ENCODE data around the gene PRTG. TPM values are rescaled to one million over a fixed set of nuclear protein-coding genes. Genes with fewer than 3 reads are reported as not detected.
"Not testable (repeated sequence)": the region's sequence is repeated elsewhere in the genome, so short reads cannot be mapped to it uniquely, and the experiment has no call there.

Gene PRTG
- total RNA-seq, 1 donor from 2014 or later: 1.4 TPM

DNA sequence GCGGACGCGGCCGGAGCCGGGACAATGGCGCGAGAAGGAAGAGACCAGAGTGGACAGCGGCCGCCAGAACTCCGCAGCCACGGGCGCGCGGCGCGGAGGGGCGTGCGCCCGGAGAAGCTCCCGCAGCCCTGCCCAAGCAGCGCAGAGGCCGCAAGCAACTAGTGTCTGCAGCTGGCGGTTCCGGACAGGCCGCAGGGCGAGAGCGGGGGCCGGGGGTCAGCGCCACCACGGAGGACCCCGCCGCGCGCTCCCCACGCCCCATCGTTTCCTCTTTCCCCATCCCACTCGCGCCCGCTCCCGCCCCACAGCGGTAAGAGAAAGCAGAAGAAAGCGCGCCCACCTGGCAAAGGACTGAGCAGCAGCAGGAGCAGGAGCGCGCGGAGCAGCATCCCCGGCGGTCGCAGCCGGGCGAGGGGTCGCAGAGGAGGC lies 440 bp downstream of the PRTG start:
- no peak for DNase-seq (ENCODE audit: low spot score)

DNA sequence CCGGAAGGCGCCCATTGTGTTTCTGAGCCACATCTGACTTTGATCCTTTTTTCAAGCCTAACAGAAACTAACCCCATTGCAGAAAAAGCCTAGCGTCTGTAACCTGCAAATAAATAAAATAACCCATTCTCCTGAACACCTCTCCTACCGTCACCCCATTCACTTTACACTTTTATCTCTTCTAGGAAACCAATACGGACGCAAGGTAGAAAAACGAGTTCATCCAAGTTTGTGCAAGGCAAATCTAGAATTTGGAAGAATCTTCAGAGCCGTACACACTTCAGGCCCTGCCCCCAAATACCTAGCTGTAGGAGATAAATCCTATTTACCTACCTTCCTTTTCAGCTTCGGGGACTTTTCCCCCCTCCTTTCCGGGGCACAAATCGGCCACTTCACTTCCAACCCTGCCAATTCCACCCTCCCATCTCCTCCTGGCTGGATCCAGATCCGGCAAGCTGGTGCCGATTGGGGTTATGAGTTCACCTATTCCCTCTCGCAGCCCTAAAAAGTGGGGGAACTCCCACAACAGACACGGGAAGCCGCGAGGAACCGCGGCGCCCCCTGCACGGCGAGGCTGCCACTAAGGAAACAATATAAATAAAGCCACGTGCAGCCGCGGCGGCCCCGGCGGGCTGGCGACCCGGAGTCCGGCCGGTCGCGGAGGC lies 987 bp downstream of the PRTG start:
- DNase-seq (ENCODE audit: low spot score): no peak

DNA sequence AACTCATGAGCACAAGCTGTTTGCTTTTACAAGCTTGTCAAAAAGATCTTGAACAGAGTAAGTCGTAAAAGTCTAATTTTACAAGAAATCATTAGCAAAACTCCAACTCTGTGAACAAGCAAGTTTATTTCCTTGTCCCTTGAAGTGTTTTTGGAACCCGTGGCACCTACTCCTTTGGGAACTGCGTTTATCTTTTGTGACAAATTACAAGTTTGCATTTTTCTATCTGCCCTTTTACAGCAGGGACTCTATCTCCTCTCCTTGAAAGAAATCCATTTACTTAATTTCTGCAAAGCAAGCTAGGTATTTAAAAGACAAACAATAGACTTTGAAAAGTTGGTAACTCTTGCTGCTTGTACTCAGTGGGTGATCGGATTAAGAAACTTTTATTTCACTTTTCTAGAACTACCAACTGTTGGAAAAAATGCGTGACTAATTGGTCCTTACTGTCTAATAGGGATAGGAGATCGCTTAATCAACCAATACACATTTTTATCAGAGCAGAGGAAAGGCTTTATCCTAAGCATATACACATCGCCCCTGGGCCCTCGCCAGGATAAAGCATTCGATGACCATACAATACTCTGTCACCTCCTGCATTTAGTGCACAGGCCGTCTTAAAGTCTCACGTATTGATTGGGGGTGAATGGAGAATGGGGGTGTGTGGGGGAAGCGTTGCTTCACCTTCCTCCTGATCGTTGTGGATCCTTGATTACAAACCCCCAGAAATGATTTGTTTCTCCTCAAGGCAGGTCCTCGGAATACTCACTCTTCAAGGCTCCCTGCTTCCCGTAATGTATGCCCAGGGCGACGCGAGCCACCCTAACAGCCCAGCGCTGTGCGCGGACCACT lies 1.7 kb downstream of the PRTG start:
- DNase-seq (ENCODE audit: low spot score): no peak

DNA sequence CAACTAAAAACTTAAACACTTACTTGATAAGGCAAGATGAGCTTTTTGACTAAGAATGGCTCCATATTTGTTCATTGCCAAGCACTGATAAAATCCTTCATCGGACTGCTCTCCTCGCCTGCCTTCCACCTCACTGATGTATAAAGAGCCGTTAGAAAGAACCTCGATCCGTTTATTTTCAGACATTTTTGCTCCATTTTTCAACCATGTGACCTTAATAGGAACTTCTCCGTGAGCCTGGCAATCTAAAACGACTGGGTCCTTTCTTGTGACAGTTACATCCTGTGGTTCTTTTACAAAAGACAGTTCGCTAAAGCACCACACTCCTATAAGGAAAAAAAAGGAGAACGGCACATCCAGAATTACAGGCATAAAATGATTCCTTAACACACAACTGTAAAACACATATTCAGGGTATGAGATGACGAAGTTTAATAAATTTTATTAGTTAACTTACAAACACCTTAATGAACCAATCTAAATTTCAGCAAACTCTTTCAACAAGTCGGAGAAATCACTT lies 2.5 kb downstream of the PRTG start:
- DNase-seq (ENCODE audit: low spot score): no peak

DNA sequence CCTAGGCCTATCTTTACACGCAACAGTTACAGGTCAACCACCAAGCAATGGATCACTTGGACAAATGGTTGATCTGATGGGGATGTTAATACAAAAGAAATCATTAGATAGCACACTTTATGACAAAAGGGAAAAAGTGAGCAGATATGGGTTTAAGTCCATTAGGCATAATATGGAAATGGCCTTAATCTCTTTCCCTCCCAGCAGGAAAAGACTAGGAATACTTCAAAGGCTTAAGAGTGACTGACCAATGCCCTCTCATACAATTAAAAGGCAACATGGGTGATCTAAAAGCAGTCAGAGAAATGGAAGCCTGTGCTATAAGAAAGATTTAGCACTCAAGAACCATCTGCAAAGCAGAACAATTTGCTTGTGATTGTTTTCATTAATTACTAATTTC lies 3.3 kb downstream of the PRTG start:
- no peak for DNase-seq (ENCODE audit: low spot score)

DNA sequence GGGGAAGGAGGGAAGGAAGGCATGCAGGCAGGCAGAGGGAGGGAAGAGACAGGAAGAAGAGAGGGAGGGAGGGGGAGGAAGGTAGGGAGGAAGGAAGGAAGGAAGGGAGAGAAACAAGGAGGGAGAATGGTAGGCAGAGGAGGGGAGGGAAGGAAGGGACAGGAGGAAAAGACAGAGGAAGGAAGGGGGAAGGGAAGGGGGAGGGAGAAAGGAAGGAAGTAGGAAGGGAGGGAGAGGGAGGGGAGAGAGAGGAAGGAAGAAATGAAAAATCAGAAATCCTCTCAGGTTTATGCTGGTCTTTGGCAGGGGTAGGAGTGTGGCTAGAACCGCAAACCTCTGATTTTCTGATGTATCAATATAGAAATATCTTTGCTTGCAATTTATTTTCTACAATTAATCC lies 4.2 kb downstream of the PRTG start:
- no peak for DNase-seq (ENCODE audit: low spot score)

DNA sequence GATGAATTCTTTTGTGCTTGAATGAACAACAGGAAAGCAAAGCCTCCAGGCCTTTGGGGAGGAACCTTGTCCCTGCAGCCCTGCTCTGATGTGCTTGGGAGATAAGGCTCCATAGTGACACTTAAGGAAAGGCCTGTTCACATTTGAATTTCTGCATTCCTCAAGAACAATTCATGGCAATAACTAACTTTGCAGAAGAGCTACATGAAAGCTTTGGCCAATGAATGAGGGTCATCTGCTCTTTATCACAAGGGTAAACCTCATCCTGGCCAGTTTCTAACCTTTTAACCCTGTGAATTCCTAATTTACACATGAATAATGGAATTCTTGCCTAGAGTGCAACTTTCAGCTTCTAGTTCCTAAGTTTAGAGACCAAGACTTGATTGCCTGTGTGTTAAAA lies 5.6 kb downstream of the PRTG start:
- no peak for DNase-seq (ENCODE audit: low spot score)

DNA sequence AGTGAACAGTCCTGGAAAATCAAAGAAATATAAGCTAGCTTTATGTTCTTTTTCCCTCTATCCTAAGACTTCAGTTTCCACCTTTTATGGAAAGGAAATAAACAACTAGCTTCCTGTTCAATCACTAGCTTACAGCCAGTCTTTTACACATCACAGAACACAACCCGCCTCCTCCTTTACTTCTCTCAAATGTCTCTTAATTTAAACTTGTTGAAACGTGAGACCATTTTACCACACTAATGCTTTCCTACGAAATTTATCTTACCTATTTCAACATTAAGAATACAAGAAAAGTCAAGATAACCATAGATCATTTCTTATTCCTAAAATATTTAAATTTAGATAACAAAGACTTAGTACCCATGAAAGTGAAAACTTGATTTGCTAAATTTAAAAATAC lies 6.2 kb downstream of the PRTG start:
- DNase-seq (ENCODE audit: low spot score): no peak

DNA sequence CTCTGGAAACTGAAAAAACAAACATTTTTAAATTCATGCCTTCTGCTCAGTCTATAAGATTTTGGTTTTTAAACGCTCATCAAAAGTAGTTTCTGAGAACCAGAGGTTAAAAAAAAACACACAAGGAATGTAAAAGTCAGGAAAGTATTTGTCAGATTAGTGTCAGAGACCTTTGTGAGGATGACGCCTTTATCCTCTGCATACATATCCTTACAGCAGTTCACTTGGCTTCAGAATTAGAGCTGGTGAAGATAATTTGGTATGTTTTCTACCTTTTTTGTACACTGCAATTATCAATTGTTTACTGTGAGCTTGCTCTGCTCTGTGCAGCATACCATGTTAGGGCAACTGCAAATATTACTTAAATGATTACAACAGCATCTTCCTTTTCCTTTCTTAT lies 8.3 kb downstream of the PRTG start:
- DNase-seq (ENCODE audit: low spot score): no peak

DNA sequence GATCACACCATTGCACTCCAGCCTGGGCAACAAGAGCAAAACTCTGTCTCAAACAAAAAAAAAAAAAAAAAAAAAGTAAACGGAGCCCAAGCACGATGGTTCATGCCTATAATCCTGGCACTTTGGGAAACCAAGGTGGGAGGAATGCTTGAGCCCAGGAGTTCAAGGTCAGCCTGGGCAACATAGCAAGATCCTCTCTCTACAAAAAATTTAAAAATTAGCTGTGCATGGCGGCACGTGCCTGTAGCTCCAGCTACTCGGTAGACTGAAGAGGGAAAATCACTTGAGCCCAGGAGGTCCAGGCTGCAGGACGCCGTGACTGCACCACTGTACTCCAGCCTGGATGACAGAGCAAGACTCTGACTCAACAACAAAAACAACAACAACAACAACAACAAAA lies 9.5 kb downstream of the PRTG start:
- DNase-seq (ENCODE audit: low spot score): not testable (repeated sequence)

DNA sequence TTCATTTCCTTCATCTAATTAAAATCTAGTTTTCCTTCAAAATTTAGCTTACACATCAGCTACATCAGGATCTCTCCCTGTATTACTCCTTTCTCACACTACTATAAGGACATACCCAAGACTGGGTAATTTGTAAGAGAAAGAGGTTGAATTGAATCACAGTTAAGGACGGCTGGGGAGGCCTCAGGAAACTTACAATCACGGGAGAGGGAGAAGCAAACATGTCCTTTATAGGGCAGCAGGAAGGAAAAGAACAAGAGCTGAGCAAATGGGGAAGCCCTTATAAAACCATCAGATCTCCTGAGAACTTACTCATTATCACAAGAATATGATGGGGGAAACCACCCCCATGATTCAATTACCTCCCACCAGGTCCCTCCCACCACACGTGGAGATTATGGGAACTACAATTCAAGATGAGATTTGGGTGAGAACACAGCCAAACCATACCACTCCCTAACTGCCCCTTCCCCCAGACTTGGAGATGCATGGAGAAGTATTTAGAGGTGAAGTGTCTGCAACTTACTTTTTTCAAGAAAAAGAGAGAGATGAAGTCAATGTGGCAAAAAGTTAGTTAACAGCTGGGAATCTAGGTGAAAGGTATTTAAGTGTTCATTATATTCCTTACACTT lies 21.3 kb downstream of the PRTG start:
- DNase-seq (ENCODE audit: low spot score): no peak

DNA sequence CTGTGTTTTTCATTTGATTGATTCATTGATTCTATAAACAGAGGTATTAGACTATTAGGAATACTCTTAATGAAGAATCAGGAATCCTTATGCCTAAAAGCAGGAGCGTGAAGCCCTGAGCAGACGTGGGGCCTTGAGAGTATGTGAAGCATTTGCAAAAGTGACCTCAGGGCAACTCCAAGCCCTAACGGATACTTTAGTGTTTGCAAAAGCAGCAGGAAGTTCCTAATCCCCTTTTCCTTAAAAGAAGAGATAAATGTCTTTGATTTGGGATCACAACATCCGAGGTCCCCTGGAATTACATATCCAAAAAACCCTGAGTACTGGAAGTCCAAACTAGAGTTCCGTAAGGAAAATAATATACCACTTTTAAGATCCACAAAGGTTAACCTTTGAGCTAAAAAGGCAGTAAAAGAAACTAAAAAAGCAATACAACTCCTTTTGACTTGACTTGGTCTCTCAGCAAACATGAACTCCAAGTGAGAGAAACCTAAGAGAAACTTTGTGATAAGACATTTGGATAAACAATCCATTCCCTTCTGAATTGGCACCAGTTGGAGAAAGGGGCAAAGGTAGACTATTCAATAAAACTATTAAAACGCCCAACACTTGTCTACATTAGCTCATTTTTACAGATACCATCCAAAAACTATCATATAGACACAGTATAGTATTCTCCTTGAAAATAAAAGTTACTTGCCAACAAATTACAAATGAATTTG lies 27.4 kb downstream of the PRTG start:
- no peak for DNase-seq (ENCODE audit: low spot score)

DNA sequence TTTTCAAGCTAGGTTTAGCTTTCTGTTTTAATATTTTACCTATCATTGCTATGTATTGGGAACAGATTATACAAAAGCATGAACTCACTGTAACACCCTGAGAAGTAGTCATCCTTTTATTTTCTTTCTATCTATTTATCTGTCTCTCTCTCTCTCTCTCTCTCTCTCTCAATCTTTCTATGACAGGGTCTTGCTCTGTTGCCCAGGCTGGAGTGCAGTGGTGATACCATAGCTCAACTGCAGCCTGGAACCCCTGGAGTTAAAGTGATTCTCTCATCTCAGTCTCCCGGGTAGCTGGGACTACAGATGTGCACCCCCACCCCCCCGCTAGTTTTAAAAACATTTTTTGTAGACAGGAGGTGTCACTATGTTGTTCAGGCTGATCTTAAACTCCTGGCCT lies 28.9 kb downstream of the PRTG start:
- no peak for DNase-seq (ENCODE audit: low spot score)

DNA sequence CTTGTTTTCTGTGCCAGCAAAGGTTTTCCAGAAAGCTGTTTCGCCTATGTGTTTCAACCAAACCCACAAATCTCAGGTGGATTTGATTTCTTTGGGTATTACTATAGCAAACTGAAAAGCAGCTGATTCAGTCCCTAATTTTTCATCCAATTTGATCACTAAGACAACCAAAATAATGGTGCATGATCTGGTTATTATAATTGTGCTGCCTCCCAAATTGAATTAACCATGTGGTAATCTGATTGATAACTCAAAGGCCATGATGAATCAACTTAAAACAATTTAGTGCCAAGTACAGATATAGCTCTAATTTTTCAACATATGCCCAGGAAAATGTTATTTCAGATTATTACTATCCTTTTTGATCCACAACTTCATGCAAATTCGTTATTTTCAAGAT lies 30.6 kb downstream of the PRTG start:
- no peak for DNase-seq (ENCODE audit: low spot score)

DNA sequence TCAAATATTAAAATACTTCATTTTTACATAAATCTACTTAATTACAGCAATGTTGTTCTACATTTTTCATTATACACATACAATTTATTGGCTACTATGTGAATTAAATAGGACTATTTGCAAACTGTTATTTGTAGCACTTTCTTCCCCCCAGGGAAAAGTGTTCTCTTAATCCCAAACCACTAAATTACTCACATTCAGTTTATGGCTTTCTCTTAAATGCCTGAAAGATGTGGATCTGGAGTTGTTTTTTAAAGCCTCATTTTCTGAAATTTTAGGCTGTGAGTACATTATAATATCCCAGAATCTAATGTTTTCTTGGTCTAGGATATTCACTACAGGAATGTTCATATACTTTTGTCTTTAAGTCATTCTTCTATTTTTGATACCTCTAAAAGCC lies 32.7 kb downstream of the PRTG start:
- DNase-seq (ENCODE audit: low spot score): no peak

DNA sequence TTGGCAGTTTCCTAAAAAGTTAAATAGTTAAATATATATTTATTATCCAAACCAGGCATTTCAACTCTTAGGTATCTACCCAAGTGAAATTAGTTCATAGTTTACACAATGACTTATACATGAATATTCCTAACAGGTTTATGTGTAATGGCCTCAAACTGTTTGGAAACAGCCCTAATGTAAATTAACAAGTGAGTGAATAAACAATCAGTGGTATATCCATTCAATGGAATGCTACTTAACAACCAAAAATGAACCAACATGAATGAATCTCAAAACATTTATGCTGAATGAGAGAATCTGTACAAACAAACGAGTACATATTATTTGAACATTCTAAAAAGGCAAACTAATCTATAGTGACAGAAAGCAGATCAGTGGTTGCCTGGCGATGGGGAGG lies 33.5 kb downstream of the PRTG start:
- no peak for DNase-seq (ENCODE audit: low spot score)

DNA sequence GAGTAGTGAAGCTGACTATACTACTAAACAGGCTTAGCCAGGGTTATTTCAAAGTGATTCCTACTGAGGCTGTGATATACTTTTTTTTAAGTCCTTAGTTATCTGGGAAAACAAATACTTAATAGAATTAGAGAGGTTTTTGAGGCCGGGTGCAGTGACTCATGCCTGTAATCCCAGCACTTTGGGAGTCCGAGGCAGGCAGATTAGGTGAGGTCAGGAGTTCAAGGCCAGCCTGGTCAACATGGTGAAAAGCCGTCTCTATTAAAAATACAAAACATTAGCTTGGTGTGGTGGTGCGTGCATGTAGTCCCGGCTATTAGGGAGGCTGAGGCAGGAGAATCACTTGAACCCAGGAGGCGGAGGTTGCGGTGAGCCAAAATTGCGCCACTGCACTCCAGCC lies 34.2 kb downstream of the PRTG start:
- no peak for DNase-seq (ENCODE audit: low spot score)

DNA sequence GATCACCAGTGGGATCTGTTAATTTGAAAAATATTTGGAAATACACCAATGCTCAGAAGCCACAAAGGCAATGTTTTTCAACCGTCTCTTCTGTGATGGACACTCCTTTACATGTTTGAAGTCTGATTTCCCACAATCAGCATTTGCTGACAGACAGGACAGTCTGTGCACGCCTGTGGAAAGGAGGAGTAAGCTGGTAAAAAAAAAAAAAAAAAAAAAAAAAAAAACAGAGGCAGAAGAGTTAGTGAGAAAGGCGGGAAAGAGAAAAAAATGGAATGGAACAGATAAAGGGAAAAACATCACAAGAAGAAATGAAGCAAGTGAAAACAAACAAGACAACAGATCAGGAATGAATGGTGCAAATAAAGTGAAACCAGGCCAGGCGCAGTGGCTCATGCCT lies 35.0 kb downstream of the PRTG start:
- no peak for DNase-seq (ENCODE audit: low spot score)

DNA sequence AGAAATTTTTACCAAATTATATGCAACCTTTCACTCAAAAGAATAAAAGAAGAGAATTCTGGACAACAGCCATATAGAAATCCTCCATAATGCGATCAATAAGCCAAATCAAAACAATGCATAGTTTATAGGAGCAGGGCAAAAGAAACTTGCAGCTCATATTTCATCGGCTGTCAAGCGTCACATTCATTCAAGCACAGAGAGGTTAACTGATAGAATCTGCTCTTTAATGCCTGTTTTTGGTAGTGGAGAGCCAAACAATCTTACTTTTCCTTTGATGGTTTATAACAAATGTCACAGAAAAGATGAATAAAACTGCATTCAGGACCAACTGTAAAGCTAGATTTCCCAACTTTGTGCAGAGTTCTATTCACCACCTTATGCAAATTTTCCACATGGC lies 35.4 kb downstream of the PRTG start:
- no peak for DNase-seq (ENCODE audit: low spot score)

DNA sequence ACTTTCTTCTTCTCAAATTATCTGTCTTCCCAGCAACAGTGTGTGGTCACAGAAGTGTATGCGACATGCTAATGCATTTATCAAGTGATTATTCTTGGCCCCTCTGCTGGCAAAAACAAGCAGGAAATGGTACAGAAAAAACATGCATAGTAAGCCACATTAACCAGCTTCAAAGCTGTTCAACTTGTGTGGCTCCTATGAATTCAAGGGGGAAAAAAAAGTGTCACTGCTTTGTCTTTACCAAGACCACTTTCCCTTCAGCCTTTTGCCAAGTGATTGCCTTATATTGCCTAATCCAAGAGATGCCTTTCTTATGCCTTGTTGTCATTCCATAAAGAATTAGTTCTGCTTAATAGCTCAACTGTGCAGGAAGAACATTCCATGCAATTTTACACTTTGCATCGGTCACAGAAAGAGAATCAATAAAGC lies 39.1 kb downstream of the PRTG start:
- no peak for DNase-seq (ENCODE audit: low spot score)

DNA sequence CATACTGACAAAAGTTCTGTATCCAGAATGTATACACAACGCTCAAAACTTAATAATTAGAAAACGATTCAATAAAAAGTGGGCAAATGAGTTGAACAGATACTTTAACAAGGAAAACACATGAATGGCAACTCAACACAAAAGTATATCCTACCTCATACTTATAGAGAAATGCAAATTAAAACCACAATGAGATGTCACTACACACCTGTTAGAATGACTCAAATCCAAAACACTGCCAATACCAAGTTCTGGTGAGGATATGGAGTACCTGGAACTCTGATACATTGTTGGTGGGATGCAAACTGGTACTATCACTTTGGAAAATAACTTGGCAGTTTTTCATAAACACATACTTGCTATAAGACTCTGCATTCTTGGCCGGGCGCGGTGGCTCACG lies 42.1 kb downstream of the PRTG start:
- DNase-seq (ENCODE audit: low spot score): no peak

DNA sequence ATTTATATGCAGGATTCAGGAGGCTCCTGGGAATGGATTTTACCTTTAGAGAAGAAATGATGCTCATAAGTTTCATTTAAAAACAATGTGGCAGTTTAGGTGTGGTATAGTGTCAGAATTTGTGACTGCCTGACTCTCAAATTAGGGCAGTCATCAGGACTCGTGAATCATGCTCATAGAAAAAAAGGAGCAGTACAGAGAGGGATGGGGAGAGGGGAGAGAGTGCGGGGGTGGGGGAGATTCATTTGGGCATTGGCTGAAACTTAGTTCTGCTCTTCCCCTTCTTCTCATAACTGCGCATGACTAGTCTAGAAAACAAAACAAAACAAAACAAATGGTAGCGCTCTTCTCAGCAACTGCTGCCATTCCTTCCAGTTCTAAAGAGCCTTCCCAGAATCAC lies 44.3 kb downstream of the PRTG start:
- DNase-seq (ENCODE audit: low spot score): no peak

Measured in mucosa of gallbladder (tissue), 1 donor.